Choroid plexus epithelial cell (primary cell): ENCODE measurements around the gene ATG4C.
"Not testable (repeated sequence)": the region's sequence is repeated elsewhere in the genome, so short reads cannot be mapped to it uniquely, and the experiment has no call there.

Source experiments
- DNase-seq: peaks from one replicate; pipeline ENCODE4 v3.0.0-alpha.2; 2010; ENCODE audit warnings: low read depth
- H3K4me3 ChIP-seq: 2 replicates; pipeline ENCODE4 v1.5.1; 2011; ENCODE audit warnings: low read depth, mild to moderate bottlenecking, control low read depth, low read length, moderate library complexity
- TF ChIP-seq, protein P1 (sequence below): conservative IDR thresholded peaks from 2 replicates; pipeline ENCODE4 v1.5.1; 2011; ENCODE audit warnings: low read depth, mild to moderate bottlenecking, control low read depth, inconsistent platforms, low read length, moderate library complexity

The ATG4C gene

GRCh38 chr1:62774006-62774405, 9.9 kb upstream of the ATG4C start:
- no peak for DNase-seq
- no peak overlapping the region for H3K4me3 ChIP-seq
- TF ChIP-seq, protein P1, sequence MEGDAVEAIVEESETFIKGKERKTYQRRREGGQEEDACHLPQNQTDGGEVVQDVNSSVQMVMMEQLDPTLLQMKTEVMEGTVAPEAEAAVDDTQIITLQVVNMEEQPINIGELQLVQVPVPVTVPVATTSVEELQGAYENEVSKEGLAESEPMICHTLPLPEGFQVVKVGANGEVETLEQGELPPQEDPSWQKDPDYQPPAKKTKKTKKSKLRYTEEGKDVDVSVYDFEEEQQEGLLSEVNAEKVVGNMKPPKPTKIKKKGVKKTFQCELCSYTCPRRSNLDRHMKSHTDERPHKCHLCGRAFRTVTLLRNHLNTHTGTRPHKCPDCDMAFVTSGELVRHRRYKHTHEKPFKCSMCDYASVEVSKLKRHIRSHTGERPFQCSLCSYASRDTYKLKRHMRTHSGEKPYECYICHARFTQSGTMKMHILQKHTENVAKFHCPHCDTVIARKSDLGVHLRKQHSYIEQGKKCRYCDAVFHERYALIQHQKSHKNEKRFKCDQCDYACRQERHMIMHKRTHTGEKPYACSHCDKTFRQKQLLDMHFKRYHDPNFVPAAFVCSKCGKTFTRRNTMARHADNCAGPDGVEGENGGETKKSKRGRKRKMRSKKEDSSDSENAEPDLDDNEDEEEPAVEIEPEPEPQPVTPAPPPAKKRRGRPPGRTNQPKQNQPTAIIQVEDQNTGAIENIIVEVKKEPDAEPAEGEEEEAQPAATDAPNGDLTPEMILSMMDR: no peak

GRCh38 chr1:62774971-62775595, 8.8 kb upstream of the ATG4C start:
- H3K4me3 ChIP-seq: no peak overlapping the region
- TF ChIP-seq, protein P1: no peak

DNA sequence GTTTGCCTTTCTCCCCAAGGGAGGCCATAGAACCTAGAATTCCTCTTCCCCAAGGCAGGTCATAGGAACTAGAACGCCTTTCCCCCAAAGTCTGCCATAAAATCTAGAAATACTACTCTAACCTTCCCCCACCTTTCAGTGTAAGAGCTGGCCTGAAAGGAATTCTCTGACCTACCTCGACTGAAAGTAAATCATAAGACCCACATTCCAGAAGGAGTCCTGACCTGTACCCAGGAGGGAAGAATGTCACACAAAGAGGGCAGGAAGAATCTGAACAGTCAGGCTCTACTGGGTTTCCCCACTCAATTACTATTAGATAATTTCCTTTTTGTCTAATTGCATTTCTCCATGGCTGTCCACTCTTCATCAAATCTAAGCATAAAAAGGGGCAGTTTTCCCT, 5.7 kb upstream of the ATG4C start:
- TF ChIP-seq, protein P1: no peak
- H3K4me3 ChIP-seq: no peak overlapping the region
- DNase-seq: no peak

More at GRCh38 chr1:62774971-62775595, 8.8 kb upstream of the ATG4C start:
- DNase-seq: no peak

DNA sequence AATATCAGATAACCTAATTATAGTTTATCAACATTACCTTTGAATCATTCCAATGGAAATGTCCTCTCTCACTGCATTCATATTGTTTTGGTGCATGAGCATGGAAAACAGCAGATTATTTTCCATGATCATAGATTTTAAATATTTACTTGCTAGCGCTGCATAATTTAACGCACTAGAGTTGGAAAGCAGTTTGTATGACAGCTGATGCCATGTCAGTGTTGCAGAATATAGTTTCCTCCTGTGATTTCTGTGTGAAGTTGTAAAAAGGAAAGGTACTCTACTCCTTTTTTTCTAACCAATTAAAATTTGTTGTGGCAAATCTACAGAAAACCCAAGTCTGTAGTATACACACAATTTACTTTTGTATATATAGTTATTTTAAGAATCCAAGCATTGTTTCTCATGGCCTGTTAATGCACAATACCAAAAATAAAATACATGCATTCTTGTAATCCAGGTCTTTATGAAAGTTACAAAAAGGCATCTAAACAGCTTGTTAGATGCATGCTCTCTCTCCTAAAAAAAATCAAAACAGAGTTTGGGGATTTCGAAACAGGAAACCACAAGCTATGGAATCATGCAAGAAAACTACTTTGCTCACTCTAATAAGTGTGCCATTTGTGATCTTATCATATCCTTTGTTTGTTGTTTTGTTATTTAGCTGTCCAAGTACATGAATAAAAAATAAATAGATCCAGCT, 1.9 kb upstream of the ATG4C start:
- H3K4me3 ChIP-seq: no peak overlapping the region
- TF ChIP-seq, protein P1: no peak
- DNase-seq: peak; percentile 82

DNA sequence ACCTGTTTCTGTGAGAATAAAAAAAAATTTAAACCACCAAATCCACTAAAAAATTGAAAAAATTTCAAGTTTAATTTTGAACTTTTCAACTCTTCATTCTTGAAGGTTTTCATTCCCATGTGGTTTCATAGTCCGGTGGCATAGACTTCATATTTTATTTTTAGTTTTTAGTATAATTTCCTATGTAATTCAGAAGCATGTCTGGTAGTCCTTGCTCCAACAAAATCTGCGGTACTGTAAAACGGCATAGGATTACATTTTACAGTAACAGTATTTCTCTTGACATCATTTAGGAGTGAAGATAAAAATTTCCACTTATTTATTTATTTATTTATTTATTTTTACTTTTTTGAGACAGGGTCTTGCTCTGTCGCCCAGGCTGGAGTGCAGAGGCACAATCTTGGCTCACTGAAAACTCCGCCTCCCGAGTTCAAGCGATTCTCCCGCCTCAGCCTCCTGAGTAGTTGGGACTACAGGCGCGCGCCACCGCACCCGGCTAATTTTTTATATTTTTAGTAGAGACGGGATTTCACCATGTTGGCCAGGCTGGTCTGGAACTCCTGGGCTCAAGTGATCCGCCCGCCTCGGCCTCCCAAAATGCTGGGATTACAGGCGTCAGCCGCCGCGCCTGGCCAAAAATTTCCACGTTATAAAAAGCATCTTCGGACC, 1.3 kb upstream of the ATG4C start:
- DNase-seq: peak; percentile 45
- not testable (repeated sequence) for H3K4me3 ChIP-seq

DNA sequence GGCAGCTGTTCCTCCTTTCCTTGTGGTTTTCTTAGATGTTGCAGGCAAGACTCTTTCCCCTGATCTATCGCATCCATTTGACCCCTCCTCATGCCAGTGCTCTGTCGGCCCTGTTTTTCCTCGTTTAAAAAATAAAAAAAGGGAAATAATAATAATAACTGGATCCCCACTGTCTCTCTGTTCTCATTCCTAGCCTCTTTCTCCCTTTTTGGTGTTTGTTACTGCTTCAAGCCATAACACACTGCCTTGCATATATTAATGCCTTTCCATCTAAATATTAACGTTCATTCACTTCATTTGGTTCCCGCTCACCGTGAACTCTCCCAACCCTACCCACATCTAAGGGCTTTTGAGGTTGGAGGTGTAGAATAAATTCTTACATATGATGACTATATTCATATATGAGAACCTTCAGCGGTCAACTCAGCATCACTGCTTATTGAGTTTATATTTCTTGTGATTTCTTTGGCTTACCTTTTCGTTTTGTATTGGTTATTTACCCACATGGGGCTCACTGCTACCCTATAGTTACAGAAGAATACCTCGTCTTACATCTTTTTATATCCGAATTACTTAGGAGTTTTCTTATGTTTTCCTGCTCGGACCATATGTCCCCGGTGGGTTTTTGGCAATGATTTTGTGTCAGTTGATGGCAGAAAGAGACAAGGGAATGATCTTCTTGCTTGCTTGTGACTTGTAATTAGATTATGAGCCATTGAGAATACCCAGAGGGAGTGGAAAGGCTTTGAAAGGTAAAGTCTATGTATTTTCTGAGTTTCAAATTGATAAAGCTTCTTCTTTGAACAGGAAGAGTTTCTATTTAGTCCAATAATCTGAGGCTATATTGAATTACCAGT, 805 bp downstream of the ATG4C start:
- DNase-seq: peak; percentile 32
- TF ChIP-seq, protein P1: no peak
- peak overlapping the region; percentile 76 for H3K4me3 ChIP-seq

DNA sequence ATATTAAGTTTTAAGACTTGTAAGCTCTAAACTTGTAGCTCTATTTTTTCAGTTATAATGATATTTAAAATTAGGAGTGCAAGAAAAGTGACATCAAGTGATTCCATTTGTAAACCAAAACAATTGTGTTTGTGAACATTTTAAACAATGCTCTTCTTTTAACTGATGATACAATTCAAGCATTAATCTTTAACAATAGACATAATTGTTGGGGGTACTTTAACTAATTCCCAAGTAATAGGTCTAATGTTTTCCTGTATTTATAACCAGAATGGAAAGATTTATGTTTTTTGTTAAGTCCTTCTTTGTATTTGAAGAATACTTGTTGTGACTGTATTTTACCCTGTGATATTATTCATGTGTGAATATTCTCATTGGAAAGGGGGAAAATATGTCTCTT, 6.8 kb downstream of the ATG4C start:
- no peak overlapping the region for H3K4me3 ChIP-seq
- no peak for DNase-seq
- TF ChIP-seq, protein P1: no peak
